ENCODE measurements around the gene CLDN9.
A peak's percentile ranks its signal among the peaks of the same experiment; 100 is the strongest.

CLDN9 gene

DNA sequence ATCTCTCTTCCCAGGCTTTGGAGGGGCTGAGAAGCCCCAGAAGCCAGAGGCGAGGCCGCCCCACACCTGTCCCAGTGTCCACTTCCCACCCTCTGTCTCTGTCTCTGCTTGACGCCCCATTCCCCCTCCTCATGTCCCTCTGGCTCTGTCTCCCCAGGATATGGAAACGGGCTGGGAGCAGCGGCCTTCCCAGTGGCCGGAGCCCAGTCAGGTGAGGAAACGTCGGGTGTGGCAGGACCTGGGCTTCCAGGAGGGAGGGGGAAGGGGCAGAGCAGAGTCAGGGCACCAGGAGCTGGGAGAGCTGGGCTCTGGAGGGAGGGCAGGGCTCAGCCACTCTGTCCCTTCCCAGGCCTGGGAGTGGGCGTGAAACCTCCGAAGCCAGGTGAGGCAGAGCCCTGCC is 21.8 kb upstream of the CLDN9 start:
- no peaks in the 10 kb centered on the region for H3K9me3 Mint-ChIP-seq
- H3K4me1 Mint-ChIP-seq = no peaks in the 10 kb centered on the region
- H3K27ac Mint-ChIP-seq (ENCODE audit: low read depth) = no peak overlapping the region
- H3K36me3 Mint-ChIP-seq (ENCODE audit: insufficient read depth) = peaks cover 2% of the 10 kb centered on the region
- H3K27me3 Mint-ChIP-seq = no peaks in the 10 kb centered on the region
- ATAC-seq (replicated peaks; ENCODE audit: extremely low read depth, poor library complexity, severe bottlenecking) (no peak), DNase-seq (ENCODE audit: low spot score in 2 of 2) (no peak)
- H3K4me3 Mint-ChIP-seq = no peak overlapping the region

DNA sequence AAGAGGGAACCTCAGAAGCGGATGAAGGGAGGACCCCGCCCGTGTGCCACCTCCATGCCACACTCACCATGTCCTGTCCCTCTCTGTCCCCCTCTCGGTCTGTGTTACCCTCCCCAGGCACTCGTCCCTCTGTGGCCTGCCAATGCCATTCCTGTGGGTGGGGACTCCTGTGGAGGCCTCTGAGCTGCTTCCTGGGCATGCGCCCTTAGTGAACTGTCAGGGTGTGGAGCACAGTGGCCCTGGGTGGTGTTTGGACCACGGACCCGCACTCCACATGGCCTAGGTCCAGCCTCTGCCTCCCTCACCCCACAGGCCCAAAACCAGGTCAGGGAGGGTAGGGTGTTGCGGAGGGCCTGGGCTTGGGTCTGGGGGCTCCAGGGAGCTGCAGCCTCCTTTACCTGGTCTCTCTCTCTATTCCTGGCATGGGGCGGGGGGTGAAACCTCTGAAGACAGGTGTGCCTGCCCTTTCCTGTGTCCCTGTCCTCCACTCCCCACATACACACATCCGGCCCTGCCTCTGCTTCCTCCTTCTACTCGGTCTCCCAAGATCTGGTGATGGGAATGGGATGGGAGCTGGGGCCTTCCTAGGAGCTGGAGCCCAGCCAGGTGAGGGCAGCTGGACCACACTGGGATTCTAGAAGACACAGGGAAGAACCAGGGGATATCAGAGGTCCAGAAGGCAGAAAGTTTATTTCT is 21.0 kb upstream of the CLDN9 start:
- DNase-seq (ENCODE audit: low spot score in 2 of 2) (no peak), ATAC-seq (replicated peaks; ENCODE audit: extremely low read depth, poor library complexity, severe bottlenecking) (no peak)
- Mint-ChIP-seq H3K27ac (ENCODE audit: low read depth) (no peak overlapping the region), H3K27me3 (no peaks in the 10 kb centered on the region), H3K36me3 (ENCODE audit: insufficient read depth) (peaks cover 2% of the 10 kb centered on the region), H3K4me1 (no peaks in the 10 kb centered on the region), H3K9me3 (no peaks in the 10 kb centered on the region), H3K4me3 (no peak overlapping the region)

DNA sequence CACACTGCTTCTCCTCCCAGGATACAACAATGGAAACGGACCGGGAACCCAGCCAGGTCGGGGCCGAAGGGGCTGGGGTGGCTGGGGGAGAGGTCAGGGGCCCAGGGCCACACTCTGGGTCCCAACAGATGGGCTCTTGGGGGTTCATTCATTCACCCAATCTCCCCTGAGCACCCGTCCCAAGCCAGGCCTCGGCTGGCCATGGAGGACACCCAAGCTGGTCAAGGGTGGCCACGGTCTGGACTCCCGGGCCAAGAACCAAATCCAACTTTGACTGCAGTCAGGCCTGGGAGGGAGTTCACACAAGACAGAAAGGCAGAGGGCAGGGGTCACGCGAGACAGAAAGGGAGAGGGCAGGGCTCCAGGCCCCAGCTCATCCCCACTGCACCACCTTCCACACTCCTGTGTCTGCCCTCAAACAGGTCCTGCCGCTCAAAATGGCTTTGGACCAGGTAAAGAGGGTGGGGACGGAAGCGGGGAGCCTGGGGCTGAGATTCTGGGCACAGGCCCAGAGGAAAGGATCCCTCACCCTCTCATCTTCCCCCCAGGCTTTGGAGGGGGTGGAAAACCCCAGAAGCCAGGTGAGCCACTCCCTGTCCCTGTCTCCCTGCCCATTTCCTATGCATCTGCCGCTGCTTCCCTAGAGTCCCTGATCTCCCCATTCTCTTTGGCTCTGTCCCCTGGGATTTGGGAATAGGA is 20.2 kb upstream of the CLDN9 start:
- ATAC-seq (replicated peaks; ENCODE audit: extremely low read depth, poor library complexity, severe bottlenecking) (no peak), DNase-seq (ENCODE audit: low spot score in 2 of 2) (no peak)
- Mint-ChIP-seq H3K27me3 (no peaks in the 10 kb centered on the region), H3K9me3 (no peaks in the 10 kb centered on the region), H3K27ac (ENCODE audit: low read depth) (no peak overlapping the region), H3K4me1 (no peaks in the 10 kb centered on the region), H3K36me3 (ENCODE audit: insufficient read depth) (peaks cover 2% of the 10 kb centered on the region), H3K4me3 (no peak overlapping the region)

DNA sequence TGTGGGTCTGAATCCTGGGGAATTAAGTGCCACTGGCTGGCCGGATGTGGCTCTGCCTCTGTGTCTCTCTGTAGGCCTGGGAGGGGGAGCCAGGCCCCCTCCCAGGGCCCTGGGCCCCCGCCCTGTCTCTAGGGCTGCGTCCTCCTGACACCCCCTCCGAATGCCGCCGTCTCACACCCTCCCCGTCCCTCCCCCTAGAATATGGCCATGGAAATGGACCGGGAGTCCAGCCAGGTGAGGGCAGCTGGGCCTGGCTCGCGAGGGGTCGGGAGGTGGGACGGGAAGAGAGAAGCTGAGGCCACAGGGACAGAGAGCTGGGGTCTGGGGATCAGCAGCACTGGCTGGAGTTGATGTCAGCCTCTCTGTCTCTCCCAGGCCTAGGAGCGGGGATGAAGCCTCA is 16.4 kb upstream of the CLDN9 start:
- no peaks in the 10 kb centered on the region for H3K4me1 Mint-ChIP-seq
- H3K27me3 Mint-ChIP-seq = peaks cover 25% of the 10 kb centered on the region
- DNase-seq (ENCODE audit: low spot score in 2 of 2) (no peak), ATAC-seq (replicated peaks; ENCODE audit: extremely low read depth, poor library complexity, severe bottlenecking) (no peak)
- no peaks in the 10 kb centered on the region for H3K9me3 Mint-ChIP-seq
- no peak overlapping the region for H3K4me3 Mint-ChIP-seq
- H3K27ac Mint-ChIP-seq (ENCODE audit: low read depth) = no peak overlapping the region
- no peaks in the 10 kb centered on the region for H3K36me3 Mint-ChIP-seq (ENCODE audit: insufficient read depth)

DNA sequence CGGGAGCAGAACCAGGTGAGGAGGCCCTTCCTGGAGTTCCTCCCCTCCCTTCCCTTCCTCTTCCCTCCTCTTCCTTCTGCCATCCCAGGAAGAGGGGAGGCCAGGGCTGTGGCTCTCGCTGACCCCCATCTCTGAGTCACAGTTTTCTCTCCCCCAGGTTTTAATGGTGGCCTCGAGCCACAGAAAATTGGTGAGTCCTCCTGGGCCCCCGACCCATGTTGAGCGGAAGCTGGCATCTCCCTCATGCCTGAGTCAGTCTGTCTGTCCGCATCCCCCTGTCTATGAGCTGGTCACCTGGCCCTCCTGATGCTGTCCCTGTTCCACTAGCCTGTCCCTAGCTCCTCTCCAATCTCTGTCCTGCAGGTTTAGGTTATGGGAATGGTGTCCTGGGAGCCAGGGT is 12.8 kb upstream of the CLDN9 start:
- H3K4me1 Mint-ChIP-seq = no peaks in the 10 kb centered on the region
- DNase-seq (ENCODE audit: low spot score in 2 of 2) (no peak), ATAC-seq (replicated peaks; ENCODE audit: extremely low read depth, poor library complexity, severe bottlenecking) (no peak)
- H3K27me3 Mint-ChIP-seq = peaks cover 25% of the 10 kb centered on the region
- no peaks in the 10 kb centered on the region for H3K9me3 Mint-ChIP-seq
- H3K36me3 Mint-ChIP-seq (ENCODE audit: insufficient read depth) = peaks cover 2% of the 10 kb centered on the region
- H3K27ac Mint-ChIP-seq (ENCODE audit: low read depth) = no peak overlapping the region
- no peak overlapping the region for H3K4me3 Mint-ChIP-seq

DNA sequence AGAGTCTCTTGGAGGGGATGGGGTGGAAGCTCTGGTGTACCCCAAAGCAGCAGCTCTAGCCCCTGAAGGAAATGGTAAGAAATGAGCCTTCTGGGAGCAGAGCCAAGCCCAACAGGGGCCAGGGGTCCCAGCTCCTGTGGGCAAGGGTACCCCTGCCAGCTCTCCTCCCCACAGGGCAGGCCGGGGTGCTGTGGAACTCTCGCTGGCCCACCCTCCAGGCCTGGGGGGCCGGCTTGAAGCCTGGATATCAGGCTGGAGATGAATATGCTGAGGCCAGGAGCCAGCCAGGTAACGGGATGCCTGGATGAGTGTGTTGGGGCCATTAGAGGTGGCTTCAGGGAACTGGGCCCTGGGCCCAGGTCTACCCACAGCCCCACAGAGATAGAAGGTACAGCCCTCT is 12.2 kb upstream of the CLDN9 start:
- Mint-ChIP-seq H3K27me3 (peaks cover 25% of the 10 kb centered on the region), H3K36me3 (ENCODE audit: insufficient read depth) (peaks cover 3% of the 10 kb centered on the region), H3K9me3 (no peaks in the 10 kb centered on the region), H3K4me3 (no peak overlapping the region), H3K4me1 (no peaks in the 10 kb centered on the region), H3K27ac (ENCODE audit: low read depth) (no peak overlapping the region)
- DNase-seq (ENCODE audit: low spot score in 2 of 2) = no peak
- no peak for ATAC-seq (replicated peaks; ENCODE audit: extremely low read depth, poor library complexity, severe bottlenecking)

DNA sequence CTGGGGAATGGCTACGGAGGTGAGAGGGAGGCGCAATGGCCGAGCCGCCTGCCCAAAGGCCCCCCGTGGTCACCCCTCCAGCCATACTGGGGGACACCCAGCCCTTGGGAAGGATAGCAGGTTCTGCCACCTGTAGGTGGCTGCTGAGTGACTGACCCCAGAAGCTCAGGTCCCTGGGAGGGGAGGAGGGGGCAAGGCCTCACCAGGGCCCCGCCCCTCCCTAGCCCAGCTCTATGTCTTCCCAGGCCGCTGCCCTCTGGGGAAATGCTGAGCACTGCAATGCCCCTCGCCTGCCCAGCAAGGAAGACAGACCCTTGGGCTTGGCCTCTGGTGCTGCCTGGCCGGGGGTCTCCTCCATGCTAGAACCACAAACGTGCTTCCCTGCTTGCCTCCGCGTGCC is 11.4 kb upstream of the CLDN9 start:
- DNase-seq (ENCODE audit: low spot score in 2 of 2) = no peak
- H3K4me1 Mint-ChIP-seq = no peaks in the 10 kb centered on the region
- ATAC-seq (replicated peaks; ENCODE audit: extremely low read depth, poor library complexity, severe bottlenecking) = no peak

DNA sequence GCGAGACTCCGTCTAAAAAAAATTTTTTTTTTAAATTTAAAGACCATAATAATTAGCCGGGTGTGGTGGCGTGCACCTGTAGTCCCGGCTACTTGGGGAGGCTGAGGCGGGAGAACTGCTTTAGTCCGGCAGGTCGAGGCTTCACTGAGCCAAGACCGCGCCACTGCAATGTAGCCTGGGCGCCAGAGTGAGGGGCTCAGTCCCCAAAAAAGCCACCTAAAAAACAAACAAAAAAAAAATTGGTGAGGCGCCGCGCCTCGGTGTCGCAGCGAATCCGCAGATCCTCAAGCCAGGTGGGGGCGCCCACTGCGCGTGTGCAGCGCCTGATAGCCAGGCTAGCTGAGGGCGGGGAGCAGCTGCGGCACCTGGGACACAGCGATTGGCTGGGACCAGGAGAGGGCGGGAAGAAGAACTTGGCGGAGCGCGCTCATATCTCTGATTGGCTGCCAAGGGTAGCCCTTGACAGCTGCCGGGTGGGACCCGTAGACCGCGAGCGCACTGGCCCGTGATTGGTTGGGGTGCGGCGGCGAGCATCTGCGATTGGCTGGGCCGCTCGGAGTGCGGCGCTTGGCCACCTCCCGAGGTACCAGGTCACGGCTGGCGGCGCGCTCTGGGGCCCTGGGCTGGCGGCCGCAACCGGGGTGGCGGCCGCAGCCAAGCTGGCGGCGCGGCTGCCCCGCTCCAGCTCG is 9.0 kb upstream of the CLDN9 start:
- DNase-seq (ENCODE audit: low spot score in 2 of 2) (peak; percentile 81 to 94), ATAC-seq (replicated peaks; ENCODE audit: extremely low read depth, poor library complexity, severe bottlenecking) (peak; percentile 99)
- Mint-ChIP-seq H3K4me1 (peaks cover 20% of the 10 kb centered on the region), H3K27ac (ENCODE audit: low read depth) (no peak overlapping the region), H3K4me3 (peak overlapping the region; percentile 73), H3K9me3 (no peaks in the 10 kb centered on the region), H3K36me3 (ENCODE audit: insufficient read depth) (peaks cover 3% of the 10 kb centered on the region), H3K27me3 (peaks cover 36% of the 10 kb centered on the region)

More for the DNA sequence above, 11.4 kb upstream of the CLDN9 start:
- peaks cover 3% of the 10 kb centered on the region for H3K36me3 Mint-ChIP-seq (ENCODE audit: insufficient read depth)
- H3K4me3 Mint-ChIP-seq = no peak overlapping the region
- peaks cover 25% of the 10 kb centered on the region for H3K27me3 Mint-ChIP-seq
- H3K27ac Mint-ChIP-seq (ENCODE audit: low read depth) = no peak overlapping the region
- H3K9me3 Mint-ChIP-seq = no peaks in the 10 kb centered on the region

DNA sequence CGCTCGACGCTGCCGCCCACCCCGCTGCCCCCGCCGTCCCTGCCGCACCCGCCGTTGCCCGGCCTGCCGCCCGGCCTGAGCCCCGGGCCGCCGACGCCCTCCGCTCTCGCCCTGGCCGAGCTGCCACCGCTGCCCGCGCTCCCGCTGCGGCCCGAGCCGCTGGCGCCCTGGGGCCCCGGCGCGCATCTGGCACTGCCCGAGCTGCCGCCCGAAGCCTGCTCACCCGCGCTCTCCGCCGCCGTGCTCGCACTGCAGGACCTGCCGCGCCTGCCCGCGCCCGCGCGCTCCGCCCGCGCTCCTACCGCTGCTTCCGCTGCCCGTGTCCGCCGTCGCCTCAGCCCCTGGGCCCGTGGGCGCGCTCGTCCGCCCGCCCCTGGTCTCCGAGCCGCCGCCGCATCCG is 8.4 kb upstream of the CLDN9 start:
- no peaks in the 10 kb centered on the region for H3K9me3 Mint-ChIP-seq
- H3K4me3 Mint-ChIP-seq = peak overlapping the region; percentile 73
- H3K27me3 Mint-ChIP-seq = peaks cover 30% of the 10 kb centered on the region
- H3K27ac Mint-ChIP-seq (ENCODE audit: low read depth) = no peak overlapping the region
- H3K4me1 Mint-ChIP-seq = peaks cover 20% of the 10 kb centered on the region
- peaks cover 3% of the 10 kb centered on the region for H3K36me3 Mint-ChIP-seq (ENCODE audit: insufficient read depth)
- DNase-seq (ENCODE audit: low spot score in 2 of 2) = no peak
- peak; percentile 12 for ATAC-seq (replicated peaks; ENCODE audit: extremely low read depth, poor library complexity, severe bottlenecking)

DNA sequence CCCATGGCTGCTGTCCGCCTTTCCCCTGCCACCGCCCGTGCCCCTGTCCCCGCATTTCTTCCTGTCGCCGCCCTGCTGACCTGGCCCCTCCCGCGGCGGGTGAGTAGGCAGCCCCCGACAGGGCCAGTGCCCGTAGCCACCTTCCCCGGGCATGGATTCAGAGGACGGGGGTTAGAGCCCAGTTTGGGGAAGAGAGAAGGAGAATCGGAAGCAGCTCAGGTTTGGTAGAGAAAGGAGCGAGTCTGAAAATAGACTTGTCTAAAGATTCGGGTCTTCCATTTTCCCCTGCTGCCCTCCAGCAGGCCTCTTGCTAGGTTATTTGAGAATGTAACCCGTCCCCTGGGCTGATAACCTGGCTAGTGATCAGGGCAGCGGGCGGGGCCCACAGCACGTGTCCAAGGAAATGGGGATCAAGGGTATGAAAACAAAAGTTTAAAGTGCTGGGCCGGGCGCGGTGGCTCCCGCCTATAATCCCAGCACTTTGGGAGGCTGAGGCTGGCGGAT is 7.9 kb upstream of the CLDN9 start:
- no peak overlapping the region for H3K27ac Mint-ChIP-seq (ENCODE audit: low read depth)
- DNase-seq (ENCODE audit: low spot score in 2 of 2) (no peak), ATAC-seq (replicated peaks; ENCODE audit: extremely low read depth, poor library complexity, severe bottlenecking) (no peak)
- H3K36me3 Mint-ChIP-seq (ENCODE audit: insufficient read depth) = peaks cover 3% of the 10 kb centered on the region
- peaks cover 20% of the 10 kb centered on the region for H3K4me1 Mint-ChIP-seq
- H3K9me3 Mint-ChIP-seq = no peaks in the 10 kb centered on the region
- peaks cover 25% of the 10 kb centered on the region for H3K27me3 Mint-ChIP-seq
- peak overlapping the region; percentile 66 for H3K4me3 Mint-ChIP-seq

DNA sequence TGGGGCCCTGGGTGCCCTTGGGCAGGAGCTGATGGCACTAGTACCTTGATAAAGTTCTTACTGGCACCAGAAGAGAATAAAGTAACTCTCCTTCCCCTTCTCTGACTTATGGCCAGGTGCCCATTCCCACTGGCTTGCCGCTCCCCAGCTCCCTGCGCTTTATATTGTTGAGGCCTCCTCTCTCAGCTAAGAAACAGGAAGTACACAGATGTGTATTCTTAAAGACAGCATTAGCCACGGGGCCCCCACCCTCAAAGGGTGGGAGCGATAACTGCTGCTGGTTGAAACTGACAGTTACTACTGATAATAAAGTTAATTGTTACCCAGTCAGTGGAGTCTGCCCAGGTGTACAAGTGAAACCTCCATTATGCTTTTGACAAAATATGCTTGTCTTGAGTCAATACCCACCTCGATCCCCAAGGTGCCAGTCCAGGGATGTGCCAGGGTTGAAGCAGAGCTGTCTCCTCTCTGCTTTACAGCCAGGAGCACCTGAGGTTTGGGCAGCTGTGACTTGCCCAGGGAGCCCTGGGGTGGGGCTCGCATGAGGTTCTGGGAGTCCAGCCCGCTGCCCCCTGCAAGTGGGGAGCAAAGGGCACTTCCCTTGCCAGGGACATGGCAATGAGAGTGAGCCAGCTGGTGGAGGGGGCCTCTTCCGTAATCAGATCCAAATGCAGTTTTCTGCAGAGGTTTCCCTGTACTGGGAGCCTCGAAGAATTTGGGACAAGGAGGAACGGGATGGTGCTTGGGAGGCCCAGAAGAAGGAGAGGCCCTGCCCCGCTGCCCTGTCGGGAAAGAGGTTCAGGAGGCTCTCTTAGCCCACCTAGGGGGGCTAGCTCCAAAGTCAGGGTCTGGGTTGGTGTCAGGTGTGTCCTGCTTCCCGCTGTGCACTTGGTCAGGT is 5.4 kb upstream of the CLDN9 start:
- peaks cover 3% of the 10 kb centered on the region for H3K36me3 Mint-ChIP-seq (ENCODE audit: insufficient read depth)
- no peak for ATAC-seq (replicated peaks; ENCODE audit: extremely low read depth, poor library complexity, severe bottlenecking)
- H3K4me1 Mint-ChIP-seq = peaks cover 20% of the 10 kb centered on the region
- peak overlapping the region; percentile 11 for H3K4me3 Mint-ChIP-seq
- peaks cover 11% of the 10 kb centered on the region for H3K27me3 Mint-ChIP-seq
- no peak for DNase-seq (ENCODE audit: low spot score in 2 of 2)
- H3K9me3 Mint-ChIP-seq = no peaks in the 10 kb centered on the region
- no peak overlapping the region for H3K27ac Mint-ChIP-seq (ENCODE audit: low read depth)

All from central memory CD8-positive, alpha-beta T cell (primary cell).